Activated CD4-positive, alpha-beta T cell treated with anti-CD3 and anti-CD28 coated beads for 48 hours (primary cell): ENCODE measurements around the gene NAV2.
"Not testable (repeated sequence)": the region's sequence is repeated elsewhere in the genome, so short reads cannot be mapped to it uniquely, and the experiment has no call there.

Source experiments
- DNase-seq: peaks from one replicate; pipeline ENCODE4 v3.0.0-alpha.2; 2020

NAV2 gene

DNA sequence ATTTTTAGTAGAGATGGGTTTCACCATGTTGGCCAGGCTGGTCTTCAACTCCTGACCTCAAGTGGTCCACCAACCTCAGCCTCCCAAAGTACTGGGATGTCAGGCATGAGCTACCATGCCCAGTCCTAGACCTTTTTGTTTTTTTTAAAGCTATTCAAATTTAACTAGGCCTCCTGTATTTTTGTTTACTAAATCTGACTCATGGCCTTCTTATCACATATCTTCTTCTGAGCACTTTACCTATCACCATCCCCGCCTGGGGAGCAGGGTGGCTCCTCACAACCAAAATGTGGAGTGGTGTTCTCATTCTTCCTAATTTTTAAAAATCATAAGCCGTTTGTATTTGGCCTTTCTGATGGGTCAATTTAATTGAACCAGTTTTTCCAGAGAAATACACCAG, 355.0 kb downstream of the NAV2 start:
- no peak for DNase-seq

DNA sequence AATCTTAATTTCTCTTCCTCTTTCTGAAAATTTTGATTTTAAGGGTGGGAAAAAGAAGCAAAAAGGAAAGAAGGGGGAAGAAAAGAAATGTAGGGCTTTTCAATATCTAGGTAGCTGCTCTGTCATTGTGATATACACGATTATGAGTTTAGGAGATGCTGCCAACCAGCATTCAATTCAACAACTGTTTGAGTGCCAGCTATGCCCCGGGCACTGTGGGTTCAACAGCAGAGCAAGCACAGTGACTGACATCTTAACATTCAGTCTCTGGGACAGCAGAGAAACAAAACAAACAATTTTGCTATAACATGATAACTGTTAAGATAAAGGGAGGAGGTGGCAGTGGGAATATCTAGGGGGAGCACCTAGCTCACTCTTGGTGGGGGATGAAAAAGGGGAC, 356.1 kb downstream of the NAV2 start:
- DNase-seq = no peak

DNA sequence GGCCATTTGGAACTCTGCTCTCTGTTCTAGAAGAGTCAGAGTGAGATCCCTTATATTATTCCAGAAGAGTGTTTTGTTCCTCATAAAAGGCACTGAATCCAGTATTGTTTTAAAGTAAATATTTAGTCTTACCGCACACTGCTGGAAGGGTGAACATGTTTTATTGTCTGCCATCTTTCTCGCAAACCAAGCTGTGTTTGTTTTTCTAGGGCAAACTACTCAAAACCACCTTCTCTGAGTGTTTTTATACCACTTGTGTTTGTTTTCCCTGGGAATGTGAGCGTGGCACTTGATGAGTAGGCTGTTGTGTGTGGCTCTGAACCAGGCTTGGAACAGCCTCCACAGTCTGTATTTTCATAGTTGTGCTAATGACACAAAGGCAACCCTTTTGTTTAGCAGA, 357.8 kb downstream of the NAV2 start:
- no peak for DNase-seq

DNA sequence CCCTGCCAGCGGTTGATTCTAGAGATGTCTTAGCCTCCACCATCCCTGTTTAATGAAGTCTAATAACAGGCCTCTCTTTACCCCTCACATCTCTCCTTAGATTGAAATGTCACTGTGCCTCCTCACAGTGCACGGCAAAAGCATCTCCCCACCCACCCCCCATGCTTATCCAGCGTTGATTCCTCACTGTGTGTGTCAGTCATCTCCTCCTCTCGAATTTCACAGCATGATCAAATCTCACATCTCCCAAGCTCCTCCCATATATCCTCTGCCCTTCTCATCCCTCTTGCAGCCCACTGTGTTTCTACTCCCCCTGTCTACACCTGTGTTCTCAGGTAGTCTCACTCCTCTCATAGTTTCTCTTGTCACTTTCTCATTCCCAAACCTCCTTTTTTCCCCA, 363.0 kb downstream of the NAV2 start:
- DNase-seq = no peak

DNA sequence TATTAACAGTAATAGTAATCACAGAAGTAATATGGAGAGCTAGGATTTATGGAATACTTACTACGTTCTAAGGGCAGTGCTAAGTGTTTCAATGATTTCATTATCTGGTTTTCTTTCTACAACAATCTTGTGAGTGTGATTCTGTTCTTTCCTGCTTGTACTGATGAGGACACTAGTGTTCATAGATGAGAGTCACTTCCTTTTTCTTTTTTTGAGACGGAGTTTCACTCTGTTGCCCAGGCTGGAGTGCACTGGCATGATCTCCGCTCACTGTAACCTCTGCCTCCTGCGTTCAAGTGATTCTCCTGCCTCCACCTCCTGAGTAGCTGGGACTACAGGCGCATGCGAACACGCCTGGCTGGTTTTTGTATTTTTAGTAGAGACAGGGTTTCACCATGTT, 366.2 kb downstream of the NAV2 start:
- DNase-seq = no peak

DNA sequence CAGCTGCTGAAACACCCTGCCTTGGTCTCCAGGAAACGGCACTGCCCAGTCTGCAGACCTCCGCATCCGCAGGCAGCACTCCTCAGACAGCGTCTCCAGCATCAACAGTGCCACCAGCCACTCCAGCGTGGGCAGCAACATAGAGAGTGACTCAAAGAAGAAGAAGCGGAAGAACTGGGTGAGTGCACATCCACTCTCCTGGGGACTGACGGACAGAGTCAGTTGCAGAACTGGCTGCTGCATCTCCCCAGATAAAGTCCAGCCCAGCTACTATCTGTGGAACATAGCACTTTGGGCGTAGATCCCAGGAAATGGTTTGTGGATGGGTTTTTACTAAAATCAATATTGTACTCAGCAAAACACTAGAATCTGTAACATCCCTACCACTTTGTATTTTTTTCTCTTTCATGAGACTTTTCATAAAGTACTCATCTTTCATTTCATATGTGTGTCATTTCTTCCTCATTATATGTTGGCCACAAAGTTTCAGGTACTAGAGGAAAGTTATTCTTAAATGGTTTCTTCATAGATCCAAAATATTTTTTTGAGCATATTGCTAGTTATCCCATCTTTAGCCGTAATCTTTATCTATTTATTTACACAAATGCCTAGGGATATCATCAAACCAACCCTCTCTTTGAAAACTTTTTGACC, 367.5 kb downstream of the NAV2 start:
- DNase-seq = no peak

DNA sequence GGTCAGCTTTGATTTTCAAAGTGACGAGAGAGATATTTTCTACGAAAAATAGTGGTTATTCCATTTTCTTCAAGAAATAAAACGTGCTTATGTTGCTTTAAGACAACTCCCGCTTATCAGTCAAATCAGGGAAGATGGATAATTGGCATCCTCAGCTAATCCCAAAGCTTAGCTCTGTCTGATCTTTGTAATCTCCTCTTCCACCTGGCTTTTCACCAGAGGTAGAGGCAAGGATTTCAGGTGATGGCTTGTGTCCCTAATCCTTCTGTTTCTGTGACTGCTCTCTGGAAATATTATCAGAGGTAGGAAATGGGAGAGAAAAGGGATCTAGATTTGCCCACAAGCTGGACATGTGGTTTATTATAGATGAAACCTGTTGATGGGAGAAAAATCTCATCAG, 368.7 kb downstream of the NAV2 start:
- no peak for DNase-seq

DNA sequence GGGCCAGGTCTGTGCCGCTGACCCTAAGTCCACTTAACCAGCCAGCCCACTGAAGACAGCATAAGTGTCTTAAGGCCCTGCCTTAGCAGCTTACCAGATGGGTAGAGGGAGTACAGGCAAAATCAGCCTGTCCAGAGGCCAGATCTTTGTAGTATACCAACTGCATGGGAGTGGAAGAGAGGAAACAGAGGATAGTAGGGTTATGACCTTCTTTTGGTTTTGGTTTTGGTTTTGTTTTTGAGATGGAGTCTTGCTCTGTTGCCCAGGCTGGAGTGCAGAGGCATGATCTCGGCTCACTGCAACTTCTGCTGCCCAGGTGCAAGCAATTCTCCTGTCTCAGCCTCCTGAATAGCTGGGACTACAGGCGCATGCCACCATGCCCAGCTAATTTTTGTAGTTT, 371.2 kb downstream of the NAV2 start:
- DNase-seq = not testable (repeated sequence)

DNA sequence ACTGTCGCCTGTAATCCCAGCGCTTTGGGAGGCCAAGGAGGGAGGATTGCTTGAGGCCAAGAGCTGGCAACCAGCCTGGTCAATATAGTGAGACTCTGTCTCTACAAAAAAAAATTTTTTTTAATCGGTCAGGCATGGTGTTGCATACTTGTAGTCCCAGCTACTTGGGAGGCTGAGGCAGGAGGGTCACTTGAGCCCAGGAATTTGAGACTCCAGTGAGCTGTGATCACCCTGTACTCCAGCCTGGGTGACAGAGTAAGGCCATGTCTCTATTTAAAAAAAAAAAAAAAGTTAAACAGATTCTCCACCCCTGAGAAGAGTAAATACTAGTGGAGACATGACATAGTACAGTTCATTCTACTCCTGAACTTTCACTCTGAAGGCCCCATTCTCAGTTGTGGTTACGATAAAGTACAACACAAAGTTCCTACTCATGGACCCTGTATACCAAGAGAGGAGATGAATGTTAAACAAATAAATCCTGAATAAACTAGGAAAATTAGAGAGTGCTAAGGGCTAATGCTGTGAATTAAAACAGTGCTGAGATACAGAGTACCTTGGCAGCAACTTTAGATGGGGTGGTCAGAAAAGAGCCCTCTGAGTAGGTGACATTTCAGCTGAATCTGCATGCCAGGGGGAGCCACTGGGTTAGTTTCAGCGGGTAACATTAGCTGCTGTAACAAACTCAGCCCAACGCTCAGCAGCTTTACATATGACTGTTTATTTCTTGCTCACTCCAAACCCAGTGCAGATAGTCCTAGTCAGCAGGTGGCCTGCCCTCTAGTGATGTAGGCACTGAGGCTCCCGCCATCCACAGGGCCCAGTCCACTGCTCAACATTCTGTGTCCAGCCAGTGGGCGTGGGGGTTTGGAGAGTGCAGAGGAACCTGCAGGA, 372.5 kb downstream of the NAV2 start:
- DNase-seq = no peak

DNA sequence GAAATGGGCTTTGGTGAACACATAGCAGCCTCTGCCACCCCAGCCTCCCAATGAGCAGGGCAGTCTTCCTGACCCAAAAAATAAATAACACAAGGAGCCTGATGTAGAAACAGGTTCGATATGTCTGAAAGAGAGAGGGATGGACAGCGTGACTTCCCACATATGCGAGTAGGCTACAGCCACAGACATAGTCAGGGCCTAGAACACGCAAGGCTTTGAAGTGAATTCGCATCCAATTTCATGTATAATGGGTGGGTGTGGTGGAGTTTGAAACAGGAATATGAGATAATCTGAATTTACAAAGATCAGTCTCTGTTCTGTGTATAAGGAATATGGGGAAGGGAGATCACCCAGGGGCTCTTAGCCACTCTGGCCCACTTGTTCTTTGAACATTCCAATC, 373.3 kb downstream of the NAV2 start:
- no peak for DNase-seq

DNA sequence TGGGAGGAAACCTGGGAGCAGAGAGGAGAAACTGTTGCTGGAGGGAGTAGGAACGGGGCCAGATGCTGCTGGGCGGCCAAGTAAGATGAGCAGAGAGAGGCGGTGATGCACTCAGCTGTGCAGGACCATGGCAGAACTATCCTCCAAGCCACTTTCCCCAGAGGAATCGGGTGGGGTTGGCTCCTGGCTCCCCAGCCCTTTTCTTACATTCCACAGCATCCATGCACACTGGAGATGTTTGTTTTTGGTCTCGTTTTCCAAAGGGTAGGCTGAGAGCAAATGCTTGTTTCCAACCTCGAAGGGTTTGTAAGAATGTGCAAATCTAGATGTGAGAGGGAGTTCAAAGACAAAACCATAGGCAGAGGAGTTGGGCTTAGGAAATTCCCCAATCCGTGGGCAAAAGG, 374.5 kb downstream of the NAV2 start:
- no peak for DNase-seq

DNA sequence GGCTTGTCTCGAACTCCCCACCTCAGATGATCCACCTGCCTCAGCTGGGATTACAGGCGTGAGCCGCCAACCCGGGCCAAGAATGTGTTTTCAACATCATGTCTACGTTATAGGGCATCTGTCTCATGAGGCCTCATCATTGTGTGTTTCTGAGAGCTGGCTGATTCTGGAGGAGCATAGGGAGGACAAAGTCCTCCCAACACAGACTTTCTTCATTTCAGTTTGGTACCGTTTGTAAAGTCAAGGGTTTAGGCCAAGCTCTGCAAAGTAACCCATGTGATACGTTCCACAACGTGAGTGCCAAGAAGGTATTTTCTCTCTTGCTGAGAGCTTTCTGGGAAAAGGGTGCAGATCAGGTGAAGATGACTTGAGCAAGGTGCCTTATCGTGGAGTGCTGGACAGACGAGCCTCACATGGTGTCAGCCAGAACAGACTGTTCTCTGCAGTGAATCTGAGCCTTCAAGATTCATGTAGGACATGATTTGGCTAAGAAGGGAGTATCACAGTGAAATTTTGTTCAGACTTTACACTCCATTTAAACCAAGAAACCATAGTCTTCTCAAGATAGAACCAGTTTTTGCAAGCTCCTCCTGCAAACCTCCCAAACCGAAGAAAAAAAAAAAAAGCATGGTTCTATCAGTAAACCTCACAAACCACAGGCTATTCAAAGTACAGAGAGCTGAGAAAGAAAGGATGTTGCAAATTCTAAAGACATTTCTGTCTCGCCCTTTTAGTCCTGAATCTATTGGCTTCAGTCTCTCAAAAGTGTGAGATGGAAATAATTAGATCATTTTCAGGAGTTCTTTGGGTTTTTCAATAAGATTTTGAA, 376.0 kb downstream of the NAV2 start:
- DNase-seq = no peak

DNA sequence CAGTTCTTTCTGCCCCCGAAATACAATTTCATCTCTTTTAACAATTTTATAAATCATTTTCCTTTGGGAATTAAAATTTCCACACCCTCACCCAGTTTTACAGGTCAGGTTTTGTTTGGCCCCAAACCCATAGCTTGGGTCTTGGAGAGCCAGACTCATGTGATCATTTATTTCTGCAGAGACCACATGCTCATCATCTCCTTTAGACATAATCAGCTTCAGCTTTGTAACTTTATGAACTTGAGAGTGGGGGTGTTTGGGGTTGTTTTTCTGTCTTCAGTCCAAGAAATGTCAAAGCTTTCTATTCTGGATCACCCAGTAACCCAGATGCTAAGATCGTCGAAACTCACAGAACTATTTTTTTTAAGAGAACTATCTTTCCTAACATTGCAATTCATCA, 376.7 kb downstream of the NAV2 start:
- no peak for DNase-seq

DNA sequence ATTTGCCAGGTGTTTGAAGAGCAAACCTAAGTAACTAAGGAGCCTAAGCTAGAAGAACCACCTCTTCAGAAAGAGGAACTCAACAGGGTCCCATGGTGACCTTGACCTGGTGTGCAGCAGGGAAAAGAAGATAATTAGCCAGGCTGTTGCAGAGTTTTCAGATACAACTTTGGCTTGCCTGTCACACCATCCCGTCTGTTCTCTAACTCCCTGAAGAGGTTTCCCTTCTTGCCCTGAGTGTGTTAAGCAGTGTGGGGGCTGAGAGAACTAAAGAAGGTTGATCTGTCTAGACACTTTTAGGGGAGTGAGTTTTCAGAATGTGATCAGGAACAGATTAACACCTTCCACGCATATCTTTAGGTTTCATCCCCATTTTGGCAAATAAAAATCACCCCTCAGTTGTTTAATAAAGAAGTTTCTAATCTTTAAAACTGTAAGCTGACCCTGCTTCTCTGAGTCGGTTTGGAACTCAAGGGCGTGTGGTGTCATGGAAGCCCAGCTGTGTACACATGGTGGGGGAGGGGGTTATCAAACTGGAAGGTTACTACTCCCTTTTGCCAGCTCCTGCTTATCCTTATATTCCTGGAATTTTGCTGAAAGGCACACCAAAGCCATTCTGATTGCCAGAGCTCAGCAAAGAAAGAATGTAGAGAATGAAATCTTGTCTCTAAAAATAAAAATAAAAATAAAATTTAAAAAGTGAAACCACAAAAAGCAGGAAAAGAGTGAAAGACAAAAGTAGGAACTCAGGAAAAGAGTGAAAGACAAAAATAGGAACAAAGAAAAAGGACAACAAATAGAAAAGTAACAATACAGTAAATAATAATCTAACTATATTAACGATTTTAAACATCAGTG, 377.4 kb downstream of the NAV2 start:
- DNase-seq = no peak

DNA sequence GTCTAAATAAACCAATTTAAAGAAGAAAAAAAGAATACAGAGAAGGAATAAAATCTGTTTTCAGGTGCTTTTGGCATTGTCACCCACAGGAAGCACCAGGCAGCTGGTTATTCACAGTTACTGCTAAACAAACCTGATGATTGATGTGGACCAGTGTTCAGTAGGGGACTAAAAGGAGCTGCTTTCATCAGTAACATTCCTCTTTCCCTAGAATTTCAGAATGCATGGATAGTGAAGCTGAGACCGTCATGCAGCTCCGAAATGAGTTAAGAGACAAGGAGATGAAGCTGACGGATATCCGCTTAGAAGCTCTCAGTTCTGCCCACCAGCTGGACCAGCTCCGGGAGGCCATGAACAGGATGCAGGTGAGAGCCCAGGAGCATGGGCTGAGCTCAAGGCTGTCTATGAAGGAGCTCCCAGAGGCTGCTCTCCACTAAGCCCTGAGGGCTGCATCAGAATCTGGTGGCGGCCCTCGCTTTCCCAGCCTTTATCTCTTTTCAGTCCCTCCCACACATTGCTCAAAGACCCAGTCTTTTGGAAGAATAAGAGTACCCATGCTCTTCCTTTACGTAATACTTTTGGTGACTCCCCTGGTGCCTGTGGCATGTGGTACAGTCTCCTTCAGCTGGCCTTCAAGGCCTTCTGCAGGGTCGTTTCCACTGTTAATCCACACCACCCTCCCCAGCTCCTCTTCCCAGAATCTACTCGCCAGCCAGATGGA, 378.2 kb downstream of the NAV2 start:
- DNase-seq = no peak

DNA sequence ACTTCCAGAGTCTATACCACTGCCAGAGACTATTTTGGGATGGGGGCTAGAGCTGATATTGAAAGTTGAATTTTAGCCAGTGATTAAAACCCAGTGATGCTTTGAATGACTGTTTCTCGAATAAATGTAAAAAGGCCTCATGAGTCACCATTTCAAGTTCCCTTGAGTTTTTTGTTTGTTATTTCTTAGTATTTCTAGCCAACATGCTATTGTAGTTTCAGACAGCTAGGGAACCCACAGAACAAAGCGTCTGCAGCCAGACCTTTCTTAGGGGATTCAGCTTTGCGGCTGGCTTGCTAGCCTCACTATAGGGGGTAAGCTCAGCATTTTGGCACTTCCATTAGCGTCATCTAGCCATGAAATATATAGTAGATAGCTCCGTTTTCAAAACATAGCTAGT, 381.1 kb downstream of the NAV2 start:
- no peak for DNase-seq

DNA sequence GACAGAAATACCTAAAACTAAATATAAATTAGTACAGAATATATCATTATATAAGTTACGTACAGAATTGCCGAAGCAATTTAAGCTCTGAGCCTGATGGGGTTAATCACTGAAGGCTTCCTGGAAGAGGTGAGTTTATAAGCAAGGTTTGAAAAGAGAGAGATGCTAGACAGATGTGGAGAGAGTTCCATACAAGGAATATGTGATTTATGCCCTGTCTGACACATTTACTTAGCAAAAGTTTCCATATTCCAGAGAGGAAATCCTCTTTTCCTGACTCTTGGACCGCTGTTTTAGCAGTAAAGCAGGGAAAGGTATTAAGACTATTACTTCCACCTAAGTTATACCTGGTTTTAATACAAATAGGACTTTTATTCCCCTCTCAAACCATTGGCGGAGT, 382.6 kb downstream of the NAV2 start:
- no peak for DNase-seq

DNA sequence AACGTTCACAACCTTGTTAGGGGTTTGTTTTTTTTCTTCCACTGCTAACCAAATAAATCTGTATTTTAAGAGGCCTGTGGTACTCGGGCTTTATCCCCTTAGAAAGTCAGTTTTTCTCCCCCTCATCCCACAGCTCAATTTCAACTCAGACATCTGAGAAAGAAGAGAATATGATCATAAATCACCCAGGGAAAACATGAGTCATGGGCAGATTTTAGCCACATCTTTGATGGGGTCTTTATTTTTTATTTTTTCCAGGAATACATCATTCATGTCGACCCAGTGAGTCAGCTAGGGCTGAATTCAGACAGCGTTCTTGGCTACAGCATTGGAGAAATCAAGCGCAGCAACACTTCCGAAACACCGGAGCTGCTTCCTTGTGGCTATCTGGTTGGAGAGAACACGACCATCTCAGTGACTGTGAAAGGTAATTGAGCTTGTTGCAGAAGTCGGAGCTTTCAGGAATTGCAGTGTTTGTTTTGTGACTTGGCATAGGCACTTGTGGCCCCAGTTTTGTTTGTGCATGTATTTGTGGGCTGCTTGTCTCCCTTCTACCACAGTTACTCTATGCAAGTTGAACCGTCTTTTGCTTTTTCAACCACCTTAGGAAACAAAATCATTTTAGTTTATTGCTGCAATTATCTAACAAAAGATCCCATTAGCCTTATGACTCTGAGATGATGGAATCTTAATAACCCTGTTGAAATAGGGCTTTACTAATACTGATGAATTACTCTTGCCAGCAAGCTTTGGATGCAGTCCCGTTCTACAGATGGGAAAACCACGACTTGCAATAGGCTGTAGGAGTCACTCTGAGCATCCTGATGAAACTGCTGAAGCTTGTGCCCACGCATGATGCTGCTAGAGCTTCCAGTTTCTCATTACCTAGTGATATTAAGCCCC, 384.9 kb downstream of the NAV2 start:
- DNase-seq = no peak

DNA sequence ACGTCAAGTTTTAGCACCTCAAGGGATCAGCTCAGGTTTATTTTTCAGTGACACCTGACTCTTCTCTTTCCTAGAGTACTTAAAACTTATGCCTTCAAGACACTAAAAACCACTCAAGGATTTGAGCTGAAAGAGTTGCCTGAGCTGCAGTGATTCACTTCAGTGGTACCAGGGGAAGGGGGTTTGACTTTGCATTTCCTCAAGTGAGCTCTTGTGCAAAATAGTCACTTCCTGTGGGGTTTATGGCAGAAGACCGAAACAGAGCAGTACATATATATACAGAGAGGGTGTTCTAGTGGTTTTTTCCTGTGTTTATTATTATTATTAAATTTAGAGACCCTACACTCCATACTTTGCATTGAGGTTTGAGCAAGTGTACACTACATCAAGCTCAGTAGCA, 386.9 kb downstream of the NAV2 start:
- DNase-seq = no peak

DNA sequence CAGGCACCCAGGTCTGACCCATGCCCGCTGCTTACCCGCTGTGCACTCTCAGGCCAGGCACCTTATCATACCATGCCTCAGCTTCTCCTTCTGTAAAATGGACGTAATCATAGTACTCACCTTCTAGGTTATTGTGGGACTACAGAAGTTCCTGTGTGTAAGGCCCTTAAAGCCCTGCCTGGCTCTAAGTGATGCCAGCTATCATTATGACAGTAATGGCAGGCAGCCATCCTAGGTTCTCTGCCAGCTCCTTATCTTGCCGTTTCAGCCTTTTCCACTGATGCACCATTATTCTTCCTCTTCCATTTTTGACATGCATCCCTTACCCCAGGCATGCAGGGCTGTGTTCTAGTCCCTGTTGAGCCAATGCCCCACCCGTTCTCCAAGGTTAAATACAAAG, 389.8 kb downstream of the NAV2 start:
- no peak for DNase-seq

DNA sequence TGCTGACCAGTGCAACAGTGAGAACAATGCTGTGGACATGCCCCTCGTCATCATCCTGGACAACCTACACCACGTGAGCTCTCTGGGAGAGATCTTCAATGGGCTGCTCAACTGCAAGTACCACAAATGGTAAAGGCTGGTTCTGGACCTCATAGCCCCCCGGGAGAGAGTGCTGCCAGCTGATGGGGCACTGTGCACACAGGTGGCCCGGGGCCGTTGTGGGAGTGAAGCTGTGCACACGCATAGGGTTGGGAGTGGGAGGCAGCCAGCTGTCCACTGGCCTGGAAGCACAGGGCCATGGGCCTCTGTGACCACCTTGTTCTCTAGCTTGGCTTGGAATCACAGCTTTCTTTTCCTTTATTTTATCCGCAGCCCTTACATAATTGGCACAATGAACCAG, 390.6 kb downstream of the NAV2 start:
- no peak for DNase-seq
